Neuronal stem cell (in vitro differentiated cells): Measurements from ENCODE around the gene HSPB1.

Source experiments
- DNase-seq: peaks from one replicate; pipeline ENCODE4 v3.0.0-alpha.2; 2013; ENCODE audit warnings: low spot score
- H2AFZ ChIP-seq: one replicate; pipeline ENCODE4 v1.6.1; 2013; ENCODE audit warnings: mild to moderate bottlenecking, low read length, inconsistent platforms
- H2AK5ac ChIP-seq: 2 replicates; pipeline ENCODE4 v1.6.1; 2013; ENCODE audit warnings: low read depth, mild to moderate bottlenecking, inconsistent platforms, low read length, moderate library complexity, mixed read lengths
- H2BK120ac ChIP-seq: 2 replicates; pipeline ENCODE4 v1.6.1; 2013; ENCODE audit warnings: low read depth, mild to moderate bottlenecking, inconsistent platforms, low read length, moderate library complexity, mixed read lengths
- H2BK12ac ChIP-seq: one replicate; pipeline ENCODE4 v1.6.1; 2013; ENCODE audit warnings: low read length, inconsistent platforms
- H2BK15ac ChIP-seq: 2 replicates; pipeline ENCODE4 v1.6.1; 2013; ENCODE audit warnings: mild to moderate bottlenecking, low read length, inconsistent platforms, mixed read lengths
- H2BK5ac ChIP-seq: one replicate; pipeline ENCODE4 v1.6.1; 2013; ENCODE audit warnings: inconsistent platforms, mild to moderate bottlenecking, low read length, moderate library complexity
- H3K14ac ChIP-seq: one replicate; pipeline ENCODE4 v1.6.1; 2013; ENCODE audit warnings: low read length, inconsistent platforms
- H3K18ac ChIP-seq: 2 replicates; pipeline ENCODE4 v1.6.1; 2013; ENCODE audit warnings: low read length, inconsistent platforms
- H3K23ac ChIP-seq: 2 replicates; pipeline ENCODE4 v1.6.1; 2013; ENCODE audit warnings: low read depth, mild to moderate bottlenecking, mixed read lengths, low read length, inconsistent platforms; ENCODE audit not compliant: poor library complexity
- H3K27ac ChIP-seq: replicated peaks from 3 replicates; pipeline ENCODE4 v1.5.1; 2013; ENCODE audit warnings: low read length, inconsistent platforms
- H3K27me3 ChIP-seq, 3 experiments: 2 replicates each; pipeline ENCODE4 v1.6.1; 2013; ENCODE audit warnings: low read length in 3 of 3, mild to moderate bottlenecking in 2 of 3, inconsistent platforms in 1 of 3, low read depth in 1 of 3, mixed read lengths in 1 of 3, moderate library complexity in 1 of 3; ENCODE audit not compliant: control insufficient read depth in 3 of 3, insufficient read depth in 3 of 3
- H3K36me3 ChIP-seq, 2 donors: replicated peaks in 1 of 2; 2 replicates each; pipeline ENCODE4 v1.6.1; 2013; ENCODE audit warnings: low read length in 2 of 2; ENCODE audit not compliant: control insufficient read depth in 2 of 2, insufficient read depth in 2 of 2
- H3K4ac ChIP-seq: 2 replicates; pipeline ENCODE4 v1.6.1; 2013; ENCODE audit warnings: inconsistent platforms, mild to moderate bottlenecking, low read length, moderate library complexity
- H3K4me1 ChIP-seq, 2 donors: 1 replicate in 1 of 2; 2 replicates in 1 of 2; pipeline ENCODE4 v1.6.1; 2013; ENCODE audit warnings: low read length in 2 of 2, low read depth in 1 of 2; ENCODE audit not compliant: control insufficient read depth in 2 of 2, insufficient read depth in 1 of 2
- H3K4me2 ChIP-seq: one replicate; pipeline ENCODE4 v1.6.1; 2013; ENCODE audit warnings: mild to moderate bottlenecking, low read length, inconsistent platforms; ENCODE audit not compliant: insufficient read depth, poor library complexity, severe bottlenecking
- H3K4me3 ChIP-seq, 2 donors: 2 replicates each; pipeline ENCODE4 v1.5.1; 2013; ENCODE audit warnings: low read length in 2 of 2, mild to moderate bottlenecking in 2 of 2, inconsistent platforms in 1 of 2, moderate library complexity in 1 of 2
- H3K79me1 ChIP-seq: one replicate; pipeline ENCODE4 v1.6.1; 2013; ENCODE audit warnings: low read depth, mild to moderate bottlenecking, inconsistent platforms, low read length, moderate library complexity
- H3K9ac ChIP-seq: one replicate; pipeline ENCODE4 v1.6.1; 2013; ENCODE audit warnings: mild to moderate bottlenecking, low read depth, low read length, inconsistent platforms; ENCODE audit not compliant: poor library complexity
- H3K9me3 ChIP-seq, 2 donors: replicated peaks in 1 of 2; 2 replicates each; pipeline versions ENCODE3 to v1.6.1; 2013; ENCODE audit warnings: low read length in 2 of 2, mild to moderate bottlenecking in 2 of 2, inconsistent platforms in 1 of 2, low read depth in 1 of 2, mixed read lengths in 1 of 2, moderate library complexity in 1 of 2; ENCODE audit not compliant: control insufficient read depth in 2 of 2, insufficient read depth in 1 of 2
- H4K8ac ChIP-seq: one replicate; pipeline ENCODE4 v1.6.1; 2013; ENCODE audit warnings: low read depth, mild to moderate bottlenecking, inconsistent platforms, low read length, moderate library complexity
- H4K91ac ChIP-seq: one replicate; pipeline ENCODE4 v1.6.1; 2013; ENCODE audit warnings: low read length, low read depth, mild to moderate bottlenecking, inconsistent platforms; ENCODE audit not compliant: poor library complexity
- WGBS, 2 donors: extraction: QIAGEN DNeasy Blood & Tissue Kit; methylation state at CpG; one replicate each; pipeline ENCODE4 v1.1.7; 2013; ENCODE audit warnings: missing lambda C conversion rate in 2 of 2, mixed read lengths in 1 of 2; ENCODE audit not compliant: insufficient read length in 2 of 2, insufficient replicate concordance in 1 of 2; ENCODE audit errors: extremely low coverage in 2 of 2; 5-methylcytosine and 5-hydroxymethylcytosine counted together

Gene HSPB1

GRCh38 chr7:76330261-76330660 is 27.8 kb downstream of the HSPB1 start:
- WGBS, 2 donors, result no CpG with 5 or more reads among the region's 4 CpGs
- Histone ChIP-seq H3K18ac (no peak overlapping the region), H3K27ac (no peak overlapping the region), H3K9me3 (no peaks in the 10 kb centered on the region), H2BK5ac (no peak overlapping the region), H3K23ac (no peak overlapping the region), H3K36me3 (peaks cover 42 to 96% of the 10 kb centered on the region in 2 donors), H3K4me3 (no peak overlapping the region), H2BK120ac (no peak overlapping the region), H3K4me1 (no peaks in the 10 kb centered on the region), H2AFZ (no peak overlapping the region), H3K14ac (no peak overlapping the region), H3K4me2 (no peak overlapping the region), H3K4ac (no peak overlapping the region), H3K9ac (no peak overlapping the region), H2AK5ac (no peak overlapping the region), H2BK12ac (no peak overlapping the region), H3K27me3 (no peaks in the 10 kb centered on the region), H2BK15ac (no peak overlapping the region), H4K8ac (no peak overlapping the region), H4K91ac (no peak overlapping the region), H3K79me1 (peaks cover 16% of the 10 kb centered on the region)
- DNase-seq, result no peak

- H2BK120ac ChIP-seq, result no peak overlapping the region
- no peak overlapping the region for H3K4me3 ChIP-seq
- no peak overlapping the region for H3K4me2 ChIP-seq
- H3K9ac ChIP-seq, result no peak overlapping the region
- H3K36me3 ChIP-seq, result peaks cover 41 to 96% of the 10 kb centered on the region in 2 donors
- no CpG with 5 or more reads among the region's 5 CpGs for WGBS, 2 donors
- H3K4me1 ChIP-seq, result no peaks in the 10 kb centered on the region
- H2BK5ac ChIP-seq, result no peak overlapping the region
- no peak overlapping the region for H3K4ac ChIP-seq
- no peak overlapping the region for H2BK15ac ChIP-seq
- H4K91ac ChIP-seq, result no peak overlapping the region
- H2AFZ ChIP-seq, result no peak overlapping the region
- H3K79me1 ChIP-seq, result peaks cover 16% of the 10 kb centered on the region
- no peaks in the 10 kb centered on the region for H3K27me3 ChIP-seq
- DNase-seq, result no peak
- no peak overlapping the region for H4K8ac ChIP-seq
- no peak overlapping the region for H2BK12ac ChIP-seq
- H3K23ac ChIP-seq, result no peak overlapping the region
- H3K27ac ChIP-seq, result no peak overlapping the region
- no peaks in the 10 kb centered on the region for H3K9me3 ChIP-seq
- no peak overlapping the region for H3K14ac ChIP-seq
- H2AK5ac ChIP-seq, result no peak overlapping the region
- H3K18ac ChIP-seq, result no peak overlapping the region
Observed at GRCh38 chr7:76330673-76331072, 28.2 kb downstream of the HSPB1 start.

- no peak overlapping the region for H3K18ac ChIP-seq
- H3K23ac ChIP-seq, result no peak overlapping the region
- no peak for DNase-seq
- H3K4ac ChIP-seq, result no peak overlapping the region
- H3K9ac ChIP-seq, result no peak overlapping the region
- peaks cover 36 to 95% of the 10 kb centered on the region in 2 donors for H3K36me3 ChIP-seq
- H3K79me1 ChIP-seq, result peaks cover 13% of the 10 kb centered on the region
- no peaks in the 10 kb centered on the region for H3K27me3 ChIP-seq
- no peak overlapping the region for H3K4me2 ChIP-seq
- no peaks in the 10 kb centered on the region for H3K4me1 ChIP-seq
- no peak overlapping the region for H2AFZ ChIP-seq
- H3K4me3 ChIP-seq, result no peak overlapping the region
- H3K9me3 ChIP-seq, result no peaks in the 10 kb centered on the region
- H2AK5ac ChIP-seq, result no peak overlapping the region
- H2BK120ac ChIP-seq, result no peak overlapping the region
- H2BK5ac ChIP-seq, result no peak overlapping the region
- no CpG with 5 or more reads among the region's 9 CpGs for WGBS, 2 donors
- no peak overlapping the region for H3K27ac ChIP-seq
- H2BK12ac ChIP-seq, result no peak overlapping the region
- no peak overlapping the region for H3K14ac ChIP-seq
- no peak overlapping the region for H4K91ac ChIP-seq
- H2BK15ac ChIP-seq, result no peak overlapping the region
- no peak overlapping the region for H4K8ac ChIP-seq
Observed at GRCh38 chr7:76332078-76332477, 29.6 kb downstream of the HSPB1 start.

- no peak overlapping the region for H3K4me3 ChIP-seq
- H3K27ac ChIP-seq, result no peak overlapping the region
Observed at GRCh38 chr7:76333511-76334101, 31.1 kb downstream of the HSPB1 start.

More at GRCh38 chr7:76333511-76334101, 31.1 kb downstream of the HSPB1 start:
- Histone ChIP-seq H4K8ac (no peak overlapping the region), H3K79me1 (peaks cover 13% of the 10 kb centered on the region), H2AFZ (no peak overlapping the region), H3K23ac (no peak overlapping the region), H3K18ac (no peak overlapping the region), H3K4me2 (no peak overlapping the region), H3K36me3 (peaks cover 30 to 95% of the 10 kb centered on the region in 2 donors), H2BK120ac (no peak overlapping the region), H3K27me3 (no peaks in the 10 kb centered on the region), H2BK5ac (no peak overlapping the region), H3K4ac (no peak overlapping the region), H2AK5ac (no peak overlapping the region), H3K9me3 (no peaks in the 10 kb centered on the region), H2BK15ac (no peak overlapping the region), H3K9ac (no peak overlapping the region), H3K14ac (no peak overlapping the region), H4K91ac (no peak overlapping the region), H2BK12ac (no peak overlapping the region), H3K4me1 (no peaks in the 10 kb centered on the region)
- no peak for DNase-seq
- WGBS, 2 donors, result no CpG with 5 or more reads among the region's 14 CpGs
